Liver (tissue), 9 donors: ENCODE data around the gene COL17A1. TPM values are rescaled to one million over a fixed set of nuclear protein-coding genes. Genes with fewer than 3 reads are reported as not detected.

Experiments
- DNase-seq: peaks from one replicate; pipeline ENCODE4 v3.0.0-alpha.2; 2017; ENCODE audit warnings: low spot score
- H3K27ac ChIP-seq, 2 donors: one replicate each; pipeline ENCODE4 v1.7.0; 2013; ENCODE audit warnings: inconsistent platforms in 2 of 2, low read length in 2 of 2, control low read depth in 1 of 2, low read depth in 1 of 2, mild to moderate bottlenecking in 1 of 2
- H3K27me3 ChIP-seq, 4 donors: one replicate each; pipeline versions ENCODE4 v1.6.1 to v1.7.0; 2013; ENCODE audit warnings: low read length in 3 of 4, inconsistent platforms in 1 of 4, mild to moderate bottlenecking in 1 of 4, moderate library complexity in 1 of 4; ENCODE audit not compliant: control insufficient read depth in 4 of 4, insufficient read depth in 4 of 4
- H3K36me3 ChIP-seq, 4 donors: one replicate each; pipeline versions ENCODE4 v1.6.1 to v1.7.0; 2013; ENCODE audit warnings: low read length in 3 of 4, mild to moderate bottlenecking in 3 of 4, low read depth in 1 of 4, moderate library complexity in 1 of 4; ENCODE audit not compliant: control insufficient read depth in 4 of 4, insufficient read depth in 3 of 4
- H3K4me1 ChIP-seq, 4 donors: one replicate each; pipeline versions ENCODE4 v1.6.1 to v1.7.0; 2013; ENCODE audit warnings: low read length in 3 of 4, mild to moderate bottlenecking in 3 of 4, moderate library complexity in 1 of 4; ENCODE audit not compliant: control insufficient read depth in 4 of 4, insufficient read depth in 4 of 4
- H3K4me3 ChIP-seq, 3 donors: one replicate each; pipeline versions ENCODE4 v1.6.1 to v1.7.0; 2013; ENCODE audit warnings: low read length in 3 of 3, control low read depth in 1 of 3, low read depth in 1 of 3, mild to moderate bottlenecking in 1 of 3
- H3K9ac ChIP-seq, 2 donors: one replicate each; pipeline ENCODE4 v1.7.0; 2013; ENCODE audit warnings: low read length in 2 of 2, mild to moderate bottlenecking in 2 of 2, moderate library complexity in 2 of 2, control low read depth in 1 of 2, low read depth in 1 of 2
- H3K9me3 ChIP-seq, 4 donors: one replicate each; pipeline versions ENCODE4 v1.6.1 to v1.7.0; 2013; ENCODE audit warnings: low read length in 3 of 4; ENCODE audit not compliant: control insufficient read depth in 4 of 4
- EGR1 ChIP-seq, 2 donors: IDR thresholded peaks; 2 replicates each; pipeline ENCODE4 v1.6.1; 2016 to 2018; ENCODE audit warnings: antibody characterized with exemption in 2 of 2, low read depth in 2 of 2
- FOXA1 ChIP-seq: IDR thresholded peaks from 2 replicates; pipeline ENCODE4 v1.6.1; 2016; ENCODE audit warnings: antibody characterized with exemption
- FOXA2 ChIP-seq: IDR thresholded peaks from 2 replicates; pipeline ENCODE4 v1.6.1; 2016; ENCODE audit warnings: antibody characterized with exemption
- GABPA ChIP-seq, 2 donors: IDR thresholded peaks in 1 of 2; conservative IDR thresholded peaks in 1 of 2; 2 replicates each; pipeline ENCODE4 v1.6.1; 2016; ENCODE audit warnings: antibody characterized with exemption in 2 of 2, mild to moderate bottlenecking in 1 of 2, moderate library complexity in 1 of 2
- HNF4G ChIP-seq: IDR thresholded peaks from 2 replicates; pipeline ENCODE4 v1.6.1; 2016; ENCODE audit warnings: antibody characterized with exemption
- JUND ChIP-seq, 2 donors: IDR thresholded peaks; 2 replicates each; pipeline ENCODE4 v1.6.1; 2016; ENCODE audit warnings: antibody characterized with exemption in 2 of 2
- RAD21 ChIP-seq, 2 donors: IDR thresholded peaks; 2 replicates each; pipeline ENCODE4 v1.6.1; 2016; ENCODE audit warnings: antibody characterized with exemption in 2 of 2, mild to moderate bottlenecking in 2 of 2
- RXRA ChIP-seq, 2 donors: IDR thresholded peaks; 2 replicates each; pipeline ENCODE4 v1.6.1; 2017 to 2018; ENCODE audit warnings: antibody characterized with exemption in 2 of 2, mild to moderate bottlenecking in 1 of 2
- SP1 ChIP-seq: IDR thresholded peaks from 2 replicates; pipeline ENCODE4 v1.6.1; 2018; ENCODE audit warnings: antibody characterized with exemption, mild to moderate bottlenecking
- TAF1 ChIP-seq: conservative IDR thresholded peaks from 2 replicates; pipeline ENCODE4 v1.6.1; 2016; ENCODE audit warnings: antibody characterized with exemption, mild to moderate bottlenecking
- YY1 ChIP-seq: IDR thresholded peaks from 2 replicates; pipeline ENCODE4 v1.6.1; 2016; ENCODE audit warnings: antibody characterized with exemption, mild to moderate bottlenecking
- WGBS: extraction: QIAGEN DNeasy Blood & Tissue Kit; methylation state at CpG from one replicate; pipeline ENCODE4 v1.1.7; 2013; 5-methylcytosine and 5-hydroxymethylcytosine counted together
- polyA plus RNA-seq, 2 donors: library from polyadenylated mRNA; stranded (reverse) in 1 of 2; unstranded in 1 of 2; fragments of 200-250 nt in 1 of 2; fragments of >200 nt in 1 of 2; fragmentation: Nextera tagmentation in 1 of 2; extraction: Ambion mirVana in 1 of 2; gene quantifications; one replicate each; pipeline versions ENCODE4 v1.2.1 to v1.2.3, GENCODE V29; 2013 to 2015
- total RNA-seq, 2 donors: library from RNA; depleted of rRNA; stranded (reverse); fragments of >200 nt; gene quantifications; one replicate each; pipeline ENCODE4 v1.2.3, GENCODE V29; 2014
- TF ChIP-seq, protein P1 (sequence below): fragments of 150-350 bp; IDR thresholded peaks from 2 replicates; pipeline ENCODE4 v1.5.1; 2017; ENCODE audit warnings: improper control_type of control experiment, low read depth, low read length; ENCODE audit not compliant: missing input control
- TF ChIP-seq, protein P2 (sequence below): IDR thresholded peaks from 2 replicates; pipeline ENCODE4 v1.6.1; 2016; ENCODE audit warnings: antibody characterized with exemption
- TF ChIP-seq, protein P3 (sequence below): IDR thresholded peaks from 2 replicates; pipeline ENCODE4 v1.6.1; 2016; ENCODE audit warnings: antibody characterized with exemption, mild to moderate bottlenecking
- TF ChIP-seq, protein P4 (sequence below): IDR thresholded peaks from 2 replicates; pipeline ENCODE4 v1.6.1; 2016; ENCODE audit warnings: antibody characterized with exemption
- TF ChIP-seq, protein P5 (sequence below): IDR thresholded peaks from 2 replicates; pipeline ENCODE4 v1.6.1; 2016; ENCODE audit warnings: antibody characterized with exemption
- donor health status: healthy.
- donor health status: healthy.
- donor health status: healthy.
- donor health status: healthy.
- donor health status: healthy.

Gene COL17A1
- total and polyA plus RNA-seq, 4 donors: 0.05 to 1.7 TPM; not detected in 2

DNA sequence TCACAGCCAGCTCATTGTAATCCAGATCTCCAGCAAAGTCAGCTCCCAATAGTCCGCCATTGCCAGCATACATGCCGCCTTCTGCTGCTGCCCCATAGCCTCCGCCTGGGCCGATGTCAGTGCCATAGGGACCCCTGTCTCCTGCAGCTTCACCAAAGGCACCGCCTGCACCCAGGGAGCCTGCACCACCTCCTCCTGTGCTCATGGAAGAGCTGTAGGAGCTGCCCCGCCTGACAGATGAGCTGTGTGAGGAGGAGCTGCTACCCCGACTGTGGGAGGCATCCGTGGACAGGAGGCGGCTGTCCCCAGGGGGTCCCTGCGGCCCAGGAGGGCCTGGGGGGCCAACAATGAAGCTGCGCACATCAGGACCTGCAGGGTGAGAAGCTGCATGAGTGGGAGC, 51.7 kb downstream of the COL17A1 start (continued):
- TF ChIP-seq, protein P1, sequence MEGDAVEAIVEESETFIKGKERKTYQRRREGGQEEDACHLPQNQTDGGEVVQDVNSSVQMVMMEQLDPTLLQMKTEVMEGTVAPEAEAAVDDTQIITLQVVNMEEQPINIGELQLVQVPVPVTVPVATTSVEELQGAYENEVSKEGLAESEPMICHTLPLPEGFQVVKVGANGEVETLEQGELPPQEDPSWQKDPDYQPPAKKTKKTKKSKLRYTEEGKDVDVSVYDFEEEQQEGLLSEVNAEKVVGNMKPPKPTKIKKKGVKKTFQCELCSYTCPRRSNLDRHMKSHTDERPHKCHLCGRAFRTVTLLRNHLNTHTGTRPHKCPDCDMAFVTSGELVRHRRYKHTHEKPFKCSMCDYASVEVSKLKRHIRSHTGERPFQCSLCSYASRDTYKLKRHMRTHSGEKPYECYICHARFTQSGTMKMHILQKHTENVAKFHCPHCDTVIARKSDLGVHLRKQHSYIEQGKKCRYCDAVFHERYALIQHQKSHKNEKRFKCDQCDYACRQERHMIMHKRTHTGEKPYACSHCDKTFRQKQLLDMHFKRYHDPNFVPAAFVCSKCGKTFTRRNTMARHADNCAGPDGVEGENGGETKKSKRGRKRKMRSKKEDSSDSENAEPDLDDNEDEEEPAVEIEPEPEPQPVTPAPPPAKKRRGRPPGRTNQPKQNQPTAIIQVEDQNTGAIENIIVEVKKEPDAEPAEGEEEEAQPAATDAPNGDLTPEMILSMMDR: no peak

DNA sequence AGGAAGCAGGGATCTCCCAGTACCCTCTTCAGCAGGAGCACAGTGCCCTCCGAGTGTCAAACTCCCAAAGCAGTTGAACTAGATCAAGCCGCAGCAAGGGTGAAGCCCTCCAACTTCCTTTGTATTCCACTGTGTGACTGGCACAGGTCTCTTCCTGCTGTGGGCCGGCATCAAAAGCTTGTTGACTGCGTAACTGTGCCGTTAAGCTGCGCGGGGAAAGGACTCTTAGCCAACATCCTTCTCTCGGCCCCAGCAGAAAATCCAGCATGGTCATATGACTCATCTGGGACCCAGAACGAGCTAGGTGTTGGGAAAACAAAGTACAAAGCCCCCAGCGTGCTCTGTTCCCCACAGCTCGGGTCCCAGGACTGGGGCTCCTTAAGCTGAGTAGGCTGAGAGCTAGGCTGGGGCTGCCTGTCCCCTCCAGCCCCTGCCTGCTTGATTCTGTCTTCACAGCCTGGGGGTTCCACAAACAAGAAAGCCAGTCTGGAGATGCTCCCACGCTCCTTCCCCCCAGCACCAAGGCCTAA, 52.2 kb downstream of the COL17A1 start:
- TF ChIP-seq, protein P2, sequence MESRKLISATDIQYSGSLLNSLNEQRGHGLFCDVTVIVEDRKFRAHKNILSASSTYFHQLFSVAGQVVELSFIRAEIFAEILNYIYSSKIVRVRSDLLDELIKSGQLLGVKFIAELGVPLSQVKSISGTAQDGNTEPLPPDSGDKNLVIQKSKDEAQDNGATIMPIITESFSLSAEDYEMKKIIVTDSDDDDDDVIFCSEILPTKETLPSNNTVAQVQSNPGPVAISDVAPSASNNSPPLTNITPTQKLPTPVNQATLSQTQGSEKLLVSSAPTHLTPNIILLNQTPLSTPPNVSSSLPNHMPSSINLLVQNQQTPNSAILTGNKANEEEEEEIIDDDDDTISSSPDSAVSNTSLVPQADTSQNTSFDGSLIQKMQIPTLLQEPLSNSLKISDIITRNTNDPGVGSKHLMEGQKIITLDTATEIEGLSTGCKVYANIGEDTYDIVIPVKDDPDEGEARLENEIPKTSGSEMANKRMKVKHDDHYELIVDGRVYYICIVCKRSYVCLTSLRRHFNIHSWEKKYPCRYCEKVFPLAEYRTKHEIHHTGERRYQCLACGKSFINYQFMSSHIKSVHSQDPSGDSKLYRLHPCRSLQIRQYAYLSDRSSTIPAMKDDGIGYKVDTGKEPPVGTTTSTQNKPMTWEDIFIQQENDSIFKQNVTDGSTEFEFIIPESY: no peak
- TF ChIP-seq TAF1 (no peak), HNF4G (no peak), YY1 (no peak), FOXA2 (no peak), RAD21 (IDR thresholded peaks at IDR 0.05) (no peak), SP1 (no peak)
- TF ChIP-seq, protein P3, sequence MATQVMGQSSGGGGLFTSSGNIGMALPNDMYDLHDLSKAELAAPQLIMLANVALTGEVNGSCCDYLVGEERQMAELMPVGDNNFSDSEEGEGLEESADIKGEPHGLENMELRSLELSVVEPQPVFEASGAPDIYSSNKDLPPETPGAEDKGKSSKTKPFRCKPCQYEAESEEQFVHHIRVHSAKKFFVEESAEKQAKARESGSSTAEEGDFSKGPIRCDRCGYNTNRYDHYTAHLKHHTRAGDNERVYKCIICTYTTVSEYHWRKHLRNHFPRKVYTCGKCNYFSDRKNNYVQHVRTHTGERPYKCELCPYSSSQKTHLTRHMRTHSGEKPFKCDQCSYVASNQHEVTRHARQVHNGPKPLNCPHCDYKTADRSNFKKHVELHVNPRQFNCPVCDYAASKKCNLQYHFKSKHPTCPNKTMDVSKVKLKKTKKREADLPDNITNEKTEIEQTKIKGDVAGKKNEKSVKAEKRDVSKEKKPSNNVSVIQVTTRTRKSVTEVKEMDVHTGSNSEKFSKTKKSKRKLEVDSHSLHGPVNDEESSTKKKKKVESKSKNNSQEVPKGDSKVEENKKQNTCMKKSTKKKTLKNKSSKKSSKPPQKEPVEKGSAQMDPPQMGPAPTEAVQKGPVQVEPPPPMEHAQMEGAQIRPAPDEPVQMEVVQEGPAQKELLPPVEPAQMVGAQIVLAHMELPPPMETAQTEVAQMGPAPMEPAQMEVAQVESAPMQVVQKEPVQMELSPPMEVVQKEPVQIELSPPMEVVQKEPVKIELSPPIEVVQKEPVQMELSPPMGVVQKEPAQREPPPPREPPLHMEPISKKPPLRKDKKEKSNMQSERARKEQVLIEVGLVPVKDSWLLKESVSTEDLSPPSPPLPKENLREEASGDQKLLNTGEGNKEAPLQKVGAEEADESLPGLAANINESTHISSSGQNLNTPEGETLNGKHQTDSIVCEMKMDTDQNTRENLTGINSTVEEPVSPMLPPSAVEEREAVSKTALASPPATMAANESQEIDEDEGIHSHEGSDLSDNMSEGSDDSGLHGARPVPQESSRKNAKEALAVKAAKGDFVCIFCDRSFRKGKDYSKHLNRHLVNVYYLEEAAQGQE: no peak
- TF ChIP-seq, protein P4, sequence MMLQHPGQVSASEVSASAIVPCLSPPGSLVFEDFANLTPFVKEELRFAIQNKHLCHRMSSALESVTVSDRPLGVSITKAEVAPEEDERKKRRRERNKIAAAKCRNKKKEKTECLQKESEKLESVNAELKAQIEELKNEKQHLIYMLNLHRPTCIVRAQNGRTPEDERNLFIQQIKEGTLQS: no peak
- Histone ChIP-seq H3K36me3 (no peaks in the 10 kb centered on the region), H3K4me1 (no peaks in the 10 kb centered on the region), H3K27me3 (no peaks in the 10 kb centered on the region), H3K4me3 (no peak overlapping the region), H3K27ac (no peak overlapping the region), H3K9me3 (no peaks in the 10 kb centered on the region), H3K9ac (no peak overlapping the region)
- DNase-seq: no peak
- WGBS: 79% methylated on average over 12 of the region's 12 CpGs

DNA sequence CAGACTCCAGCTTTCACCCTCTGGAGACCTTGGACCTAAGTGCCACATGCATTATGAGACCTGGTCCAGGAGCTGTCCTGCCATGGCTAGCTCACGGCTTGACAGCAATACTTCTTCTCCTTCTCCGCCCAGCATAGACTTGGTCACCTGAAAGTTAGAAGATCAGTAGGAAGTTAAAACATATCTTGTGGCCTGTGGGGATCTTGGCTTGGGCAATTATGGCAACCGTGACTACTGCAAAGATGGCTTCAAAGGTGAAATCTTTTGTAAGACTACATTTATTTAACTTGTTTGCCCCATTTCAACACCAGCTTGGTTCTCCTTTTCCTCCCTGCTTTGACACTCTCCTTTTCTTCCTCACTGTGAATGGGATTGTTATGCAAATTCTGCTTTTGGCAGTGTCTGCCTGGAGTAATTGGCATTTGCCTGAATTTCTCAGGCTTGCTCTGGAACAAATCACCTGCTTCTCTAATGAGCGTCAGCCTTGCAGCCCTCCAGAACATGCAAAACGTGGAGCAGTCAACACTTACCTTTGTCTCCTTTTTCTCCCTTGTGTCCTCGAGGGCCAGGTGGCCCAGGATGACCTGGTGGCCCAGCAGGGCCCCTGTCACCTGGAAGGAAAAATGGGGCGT, 53.4 kb downstream of the COL17A1 start:
- TF ChIP-seq JUND (IDR thresholded peaks at IDR 0.05) (no peak), FOXA2 (no peak), FOXA1 (no peak), RXRA (IDR thresholded peaks at IDR 0.05) (no peak), TAF1 (no peak), GABPA (IDR thresholded peaks at IDR 0.05 in 1 of 2, conservative IDR thresholded peaks at IDR 0.05 in 1 of 2) (no peak), SP1 (no peak), EGR1 (IDR thresholded peaks at IDR 0.05; ENCODE audit: low read depth in 2 of 2) (no peak)
- TF ChIP-seq, protein P5, sequence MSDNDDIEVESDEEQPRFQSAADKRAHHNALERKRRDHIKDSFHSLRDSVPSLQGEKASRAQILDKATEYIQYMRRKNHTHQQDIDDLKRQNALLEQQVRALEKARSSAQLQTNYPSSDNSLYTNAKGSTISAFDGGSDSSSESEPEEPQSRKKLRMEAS: no peak
- TF ChIP-seq, protein P2: no peak
- TF ChIP-seq, protein P1: no peak
- DNase-seq: no peak
- WGBS: 93% methylated on average over 7 of the region's 7 CpGs
- no peaks in the 10 kb centered on the region for H3K4me1 ChIP-seq
- no peak overlapping the region for H3K27ac ChIP-seq
- H3K36me3 ChIP-seq: peaks cover 0 to 6% (median under 1%) of the 10 kb centered on the region in 4 donors
- H3K27me3 ChIP-seq: no peaks in the 10 kb centered on the region
- no peak overlapping the region for H3K9ac ChIP-seq
- H3K4me3 ChIP-seq: no peak overlapping the region
- H3K9me3 ChIP-seq: no peaks in the 10 kb centered on the region
